ENCODE measurements around the gene ARL4C. TPM values are rescaled to one million over a fixed set of nuclear protein-coding genes. Genes with fewer than 3 reads are reported as not detected.

The ARL4C gene
- total RNA-seq, 2 experiments from 2014 or later: 445 to 449 TPM

- peak overlapping the region; percentile 100 for H3K27ac Mint-ChIP-seq
- peaks cover 70% of the 10 kb centered on the region for H3K36me3 Mint-ChIP-seq (ENCODE audit: low read depth)
- H3K9me3 Mint-ChIP-seq: no peaks in the 10 kb centered on the region
- ChIA-PET POLR2A (interaction anchor here (0.7 to 7.7 kb wide), 36 partner anchors 7 to 644 kb away, joined by 3 to 572 read pairs (median 12); partner anchors contain the start of gene HJURP), CTCF (interaction anchor here (1.0 to 7.5 kb wide), 10 partner anchors 31 to 359 kb away, joined by 3 to 103 read pairs (median 6); no protein-coding TSS in a partner anchor)
- peaks cover 36% of the 10 kb centered on the region for H3K4me1 Mint-ChIP-seq
- DNase-seq: peak; percentile 44
- peak overlapping the region; percentile 99 for H3K4me3 Mint-ChIP-seq
- H3K27me3 Mint-ChIP-seq: no peaks in the 10 kb centered on the region
Observed at GRCh38 chr2:234495251-234496054, 1.4 kb downstream of the ARL4C start.

GRCh38 chr2:234494361-234495250 lies 2.3 kb downstream of the ARL4C start:
- H3K36me3 Mint-ChIP-seq (ENCODE audit: low read depth): peaks cover 77% of the 10 kb centered on the region
- peak overlapping the region; percentile 100 for H3K27ac Mint-ChIP-seq
- peak; percentile 56 for DNase-seq
- no peaks in the 10 kb centered on the region for H3K9me3 Mint-ChIP-seq
- H3K4me1 Mint-ChIP-seq: peaks cover 36% of the 10 kb centered on the region
- no peaks in the 10 kb centered on the region for H3K27me3 Mint-ChIP-seq
- ChIA-PET CTCF (interaction anchor here (2.9 to 7.5 kb wide), 4 partner anchors 40 to 358 kb away, joined by 17 to 103 read pairs (median 42); no protein-coding TSS in a partner anchor), POLR2A (interaction anchor here (0.6 to 7.7 kb wide), 23 partner anchors 12 to 640 kb away, joined by 3 to 572 read pairs (median 14); partner anchors contain the start of gene HJURP)
- peak overlapping the region; percentile 99 for H3K4me3 Mint-ChIP-seq

- no peak for DNase-seq
- no peaks in the 10 kb centered on the region for H3K27me3 Mint-ChIP-seq
- H3K4me1 Mint-ChIP-seq: peaks cover 36% of the 10 kb centered on the region
- ChIA-PET CTCF (interaction anchor here (2.9 to 7.5 kb wide), 3 partner anchors 40 to 204 kb away, joined by 17 to 103 read pairs (median 34); no protein-coding TSS in a partner anchor), POLR2A (interaction anchor here (0.6 to 7.7 kb wide), 15 partner anchors 11 to 495 kb away, joined by 3 to 572 read pairs (median 6); no protein-coding TSS in a partner anchor)
- peak overlapping the region; percentile 100 for H3K27ac Mint-ChIP-seq
- peak overlapping the region; percentile 99 for H3K4me3 Mint-ChIP-seq
- no peaks in the 10 kb centered on the region for H3K9me3 Mint-ChIP-seq
- H3K36me3 Mint-ChIP-seq (ENCODE audit: low read depth): peaks cover 79% of the 10 kb centered on the region
Observed at GRCh38 chr2:234493796-234494195, 3.1 kb downstream of the ARL4C start.

- Mint-ChIP-seq H3K9me3 (no peaks in the 10 kb centered on the region), H3K4me3 (peak overlapping the region; percentile 99), H3K4me1 (peaks cover 37% of the 10 kb centered on the region), H3K36me3 (ENCODE audit: low read depth) (peaks cover 83% of the 10 kb centered on the region), H3K27ac (peak overlapping the region; percentile 100), H3K27me3 (no peaks in the 10 kb centered on the region)
- DNase-seq: peak; percentile 36
- ChIA-PET POLR2A (interaction anchor here (0.8 to 7.7 kb wide), 23 partner anchors 10 to 468 kb away, joined by 3 to 572 read pairs (median 6); no protein-coding TSS in a partner anchor), CTCF (interaction anchor here (1.0 to 7.5 kb wide), 3 partner anchors 67 to 357 kb away, joined by 3 to 103 read pairs (median 34); no protein-coding TSS in a partner anchor)
Observed at GRCh38 chr2:234492717-234493485, 4.0 kb downstream of the ARL4C start.

GRCh38 chr2:234491897-234492296 lies 5.0 kb downstream of the ARL4C start:
- Mint-ChIP-seq H3K4me1 (peaks cover 44% of the 10 kb centered on the region), H3K27me3 (no peaks in the 10 kb centered on the region), H3K36me3 (ENCODE audit: low read depth) (peaks cover 90% of the 10 kb centered on the region), H3K9me3 (no peaks in the 10 kb centered on the region), H3K4me3 (peak overlapping the region; percentile 99), H3K27ac (peak overlapping the region; percentile 100)
- ChIA-PET CTCF (interaction anchor here (1.0 to 7.5 kb wide), 2 partner anchors 202 to 356 kb away, joined by 3 to 103 read pairs; no protein-coding TSS in a partner anchor), POLR2A (interaction anchor here (0.8 to 7.7 kb wide), 18 partner anchors 9 to 467 kb away, joined by 3 to 572 read pairs (median 6); no protein-coding TSS in a partner anchor)
- DNase-seq: peak; percentile 62

- CTCF ChIA-PET: interaction anchor here (1.2 to 3.1 kb wide), 2 partner anchors 201 to 356 kb away, joined by 5 to 37 read pairs; no protein-coding TSS in a partner anchor
- H3K4me1 Mint-ChIP-seq: peaks cover 50% of the 10 kb centered on the region
- H3K4me3 Mint-ChIP-seq: peak overlapping the region; percentile 99
- peaks cover 95% of the 10 kb centered on the region for H3K36me3 Mint-ChIP-seq (ENCODE audit: low read depth)
- POLR2A ChIA-PET: interaction anchor here (0.9 to 10.2 kb wide), 18 partner anchors 13 to 355 kb away, joined by 3 to 325 read pairs (median 10); no protein-coding TSS in a partner anchor
- DNase-seq: no peak
- no peaks in the 10 kb centered on the region for H3K9me3 Mint-ChIP-seq
- H3K27me3 Mint-ChIP-seq: no peaks in the 10 kb centered on the region
- peak overlapping the region; percentile 100 for H3K27ac Mint-ChIP-seq
Observed at GRCh38 chr2:234491281-234491680, 5.6 kb downstream of the ARL4C start.

GRCh38 chr2:234490271-234491091 lies 6.4 kb downstream of the ARL4C start:
- H3K27me3 Mint-ChIP-seq: no peaks in the 10 kb centered on the region
- POLR2A ChIA-PET: interaction anchor here (0.7 to 10.2 kb wide), 28 partner anchors 7 to 500 kb away, joined by 3 to 325 read pairs (median 6); partner anchors contain the start of gene ARL4C
- no peaks in the 10 kb centered on the region for H3K9me3 Mint-ChIP-seq
- H3K36me3 Mint-ChIP-seq (ENCODE audit: low read depth): peaks cover 94% of the 10 kb centered on the region
- peaks cover 58% of the 10 kb centered on the region for H3K4me1 Mint-ChIP-seq
- DNase-seq: peak; percentile 63
- peak overlapping the region; percentile 100 for H3K27ac Mint-ChIP-seq
- CTCF ChIA-PET: interaction anchor here (0.8 to 3.1 kb wide), 4 partner anchors 44 to 355 kb away, joined by 4 to 37 read pairs (median 6); no protein-coding TSS in a partner anchor
- H3K4me3 Mint-ChIP-seq: peak overlapping the region; percentile 99

- peaks cover 73% of the 10 kb centered on the region for H3K4me1 Mint-ChIP-seq
- CTCF ChIA-PET: interaction anchor here (0.6 to 3.1 kb wide), 5 partner anchors 23 to 198 kb away, joined by 3 to 37 read pairs (median 3); no protein-coding TSS in a partner anchor
- peaks cover 91% of the 10 kb centered on the region for H3K36me3 Mint-ChIP-seq (ENCODE audit: low read depth)
- peak; percentile 87 for DNase-seq
- peak overlapping the region; percentile 99 for H3K4me3 Mint-ChIP-seq
- H3K27ac Mint-ChIP-seq: peak overlapping the region; percentile 100
- POLR2A ChIA-PET: interaction anchor here (0.7 to 10.2 kb wide), 18 partner anchors 8 to 498 kb away, joined by 3 to 325 read pairs (median 12); partner anchors contain the start of gene ARL4C
- H3K27me3 Mint-ChIP-seq: no peaks in the 10 kb centered on the region
- no peaks in the 10 kb centered on the region for H3K9me3 Mint-ChIP-seq
Observed at GRCh38 chr2:234488913-234489451, 7.9 kb downstream of the ARL4C start.

GRCh38 chr2:234488486-234488885 lies 8.4 kb downstream of the ARL4C start:
- no peaks in the 10 kb centered on the region for H3K27me3 Mint-ChIP-seq
- ChIA-PET POLR2A (interaction anchor here (1.0 to 10.2 kb wide), 11 partner anchors 9 to 208 kb away, joined by 3 to 325 read pairs (median 49); partner anchors contain the start of gene ARL4C), CTCF (interaction anchor here (0.6 to 3.1 kb wide), 5 partner anchors 22 to 198 kb away, joined by 3 to 37 read pairs (median 3); no protein-coding TSS in a partner anchor)
- H3K4me3 Mint-ChIP-seq: peak overlapping the region; percentile 99
- no peaks in the 10 kb centered on the region for H3K9me3 Mint-ChIP-seq
- no peak for DNase-seq
- H3K4me1 Mint-ChIP-seq: peaks cover 78% of the 10 kb centered on the region
- H3K36me3 Mint-ChIP-seq (ENCODE audit: low read depth): peaks cover 86% of the 10 kb centered on the region
- H3K27ac Mint-ChIP-seq: peak overlapping the region; percentile 100

GRCh38 chr2:234487356-234487755 lies 9.5 kb downstream of the ARL4C start:
- peaks cover 75% of the 10 kb centered on the region for H3K36me3 Mint-ChIP-seq (ENCODE audit: low read depth)
- ChIA-PET CTCF (interaction anchor here (1.4 kb wide), 1 partner anchor 23 kb away, joined by 4 read pairs; no protein-coding TSS in a partner anchor), POLR2A (interaction anchor here (3.9 to 10.2 kb wide), 6 partner anchors 9 to 197 kb away, joined by 32 to 325 read pairs (median 104); partner anchors contain the start of gene ARL4C)
- no peak for DNase-seq
- H3K4me1 Mint-ChIP-seq: peaks cover 89% of the 10 kb centered on the region
- no peaks in the 10 kb centered on the region for H3K9me3 Mint-ChIP-seq
- peak overlapping the region; percentile 29 for H3K27ac Mint-ChIP-seq
- H3K27me3 Mint-ChIP-seq: no peaks in the 10 kb centered on the region
- H3K4me3 Mint-ChIP-seq: no peak overlapping the region

Data from activated CD4-positive, alpha-beta memory T cell treated with anti-CD3 and anti-CD28 coated beads, Interleukin-2, amount 10 ng/mL, durations not matched to agents 7 days and 5 days (primary cell).